ENCODE measurements around the gene SYTL3.

Gene SYTL3

DNA sequence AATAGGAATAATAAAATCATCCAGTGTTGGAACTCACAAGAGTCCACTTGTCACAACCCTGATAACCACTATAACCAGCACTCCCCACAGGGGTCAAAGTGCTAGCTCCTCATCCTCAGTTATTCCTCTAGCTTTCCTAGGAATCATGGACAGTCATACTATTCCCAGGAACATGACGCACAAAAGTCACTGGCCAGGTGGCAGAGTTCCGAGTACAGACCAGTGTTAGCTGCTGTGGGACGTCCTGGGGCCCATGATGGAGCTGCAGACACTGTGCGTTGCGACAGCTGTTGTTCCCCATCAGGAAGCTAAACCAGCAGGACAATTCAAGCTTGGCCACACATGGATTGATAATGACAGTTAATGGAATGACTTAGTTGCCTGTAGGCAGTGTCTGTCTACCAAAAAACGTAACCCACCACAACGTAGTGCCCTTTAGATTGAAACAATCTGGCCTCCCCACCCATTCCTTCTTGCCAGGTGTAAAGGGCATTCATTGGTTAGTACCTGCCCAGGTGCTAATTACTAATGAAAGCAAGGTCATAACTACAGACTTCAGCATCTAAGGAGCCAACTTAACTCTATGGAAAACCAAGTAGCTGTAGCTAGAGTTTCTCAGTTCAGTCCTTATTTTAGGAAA is 151.9 kb downstream of the SYTL3 start:
- DNase-seq, result no peak

DNA sequence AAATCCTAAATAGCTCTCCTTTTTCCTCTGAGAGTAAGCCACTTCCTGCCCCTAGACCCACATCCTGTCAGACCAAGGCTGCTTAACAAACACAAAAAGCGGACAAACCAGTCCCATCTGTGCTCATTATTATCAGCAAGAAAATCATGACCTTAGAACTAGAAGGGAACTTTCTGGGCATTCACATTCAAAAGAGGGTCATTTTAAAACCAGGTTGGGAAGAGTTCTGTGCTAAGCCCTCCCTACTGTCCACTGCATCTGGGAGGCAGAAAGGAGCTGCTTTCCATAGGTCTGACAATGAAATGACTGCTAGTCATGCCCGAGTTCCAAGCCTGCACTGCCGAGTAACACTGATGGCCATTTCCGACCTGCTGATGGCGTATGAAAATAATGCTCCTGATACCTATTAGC is 153.9 kb downstream of the SYTL3 start:
- DNase-seq, result peak; percentile 32

DNA sequence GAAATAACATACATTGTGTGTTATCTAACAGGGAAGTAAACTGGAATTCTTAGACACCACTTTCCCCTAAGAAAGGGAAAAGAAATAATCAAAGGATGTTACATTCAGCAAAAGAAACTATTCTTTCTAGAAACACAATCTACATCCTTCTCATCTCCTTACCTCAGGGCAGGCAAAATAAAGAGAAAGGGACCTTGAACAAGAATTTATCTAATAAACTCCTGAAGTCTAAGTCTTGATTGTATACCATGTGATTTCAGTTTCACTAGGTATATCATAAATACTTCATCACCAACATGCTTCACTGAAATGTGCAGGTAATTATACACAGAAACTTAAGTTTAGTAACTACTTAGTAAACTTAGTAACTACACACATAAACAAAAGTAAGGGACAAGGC is 154.4 kb downstream of the SYTL3 start:
- DNase-seq, result no peak

DNA sequence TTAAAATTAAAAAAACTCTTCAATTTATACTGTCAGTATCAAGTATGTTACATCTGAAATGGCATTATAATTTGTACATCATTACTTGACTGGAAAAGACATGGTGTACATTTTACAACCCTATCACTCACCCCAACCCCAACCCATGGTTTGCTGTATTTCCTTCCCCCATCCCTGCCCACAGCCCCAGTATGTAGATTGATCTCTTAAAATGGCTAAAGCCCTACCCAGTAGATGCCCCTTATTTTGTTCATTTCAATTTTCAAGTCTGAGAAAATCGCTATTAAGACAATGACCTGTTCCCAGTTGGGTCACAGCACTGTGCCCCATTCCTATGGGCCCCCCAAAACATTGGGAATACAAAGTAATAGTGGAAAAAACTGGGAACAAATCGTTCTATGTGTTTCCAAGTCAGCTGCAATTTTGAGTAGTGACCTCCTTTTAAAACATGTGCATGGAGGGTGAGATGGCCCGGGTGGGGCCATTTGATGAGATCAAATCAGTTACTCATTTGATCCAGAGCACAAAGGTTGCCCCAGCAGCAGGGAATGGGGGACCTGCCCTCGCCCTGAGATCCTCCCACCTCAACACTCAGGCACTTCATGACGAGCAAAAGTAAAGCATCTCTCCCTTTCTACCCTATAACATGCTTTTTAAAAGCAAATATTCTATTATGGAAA is 156.0 kb downstream of the SYTL3 start:
- DNase-seq, result no peak

DNA sequence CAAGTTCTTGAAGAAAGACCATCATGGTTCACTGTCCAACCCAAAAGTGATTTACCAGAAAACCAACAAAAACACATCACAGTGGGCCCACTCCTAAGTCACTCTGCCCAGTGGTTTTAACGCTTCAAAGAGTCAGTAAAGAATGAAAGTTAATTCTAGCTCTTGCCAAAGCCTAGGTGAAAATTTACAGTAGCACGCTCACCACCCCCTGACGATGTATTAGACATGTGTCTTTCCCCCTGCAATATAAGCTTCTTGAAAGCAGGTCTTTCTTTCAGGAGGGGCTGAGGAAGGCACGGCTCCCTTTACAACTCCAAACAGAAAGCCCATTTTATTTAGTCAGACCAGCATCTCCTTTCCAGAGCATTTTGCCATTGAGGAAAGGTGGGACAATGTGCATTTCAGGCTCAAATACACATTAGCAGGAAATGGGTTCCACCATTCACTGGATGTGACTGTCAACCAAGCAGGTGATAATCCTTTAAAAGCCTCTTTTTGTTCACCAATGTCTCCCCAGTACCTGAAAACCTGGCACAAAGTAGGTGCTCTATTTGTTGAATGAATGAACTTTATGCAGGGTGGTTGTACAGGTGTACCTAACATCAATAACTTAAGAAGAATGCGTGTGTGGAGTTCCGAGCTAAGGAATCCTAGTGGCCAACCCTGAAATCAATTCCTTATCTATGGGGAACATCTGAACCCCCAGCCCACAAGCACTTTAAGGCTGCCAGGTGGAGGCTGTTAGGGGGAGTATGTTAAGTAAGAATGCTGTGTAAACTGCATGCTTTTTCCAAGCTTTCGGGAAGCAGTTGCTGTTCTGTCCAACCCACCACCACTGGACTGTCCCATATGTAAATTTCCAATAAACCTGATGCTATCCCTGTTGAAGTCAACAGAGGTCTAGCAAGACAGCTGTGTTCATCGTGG is 157.9 kb downstream of the SYTL3 start:
- DNase-seq, result no peak

DNA sequence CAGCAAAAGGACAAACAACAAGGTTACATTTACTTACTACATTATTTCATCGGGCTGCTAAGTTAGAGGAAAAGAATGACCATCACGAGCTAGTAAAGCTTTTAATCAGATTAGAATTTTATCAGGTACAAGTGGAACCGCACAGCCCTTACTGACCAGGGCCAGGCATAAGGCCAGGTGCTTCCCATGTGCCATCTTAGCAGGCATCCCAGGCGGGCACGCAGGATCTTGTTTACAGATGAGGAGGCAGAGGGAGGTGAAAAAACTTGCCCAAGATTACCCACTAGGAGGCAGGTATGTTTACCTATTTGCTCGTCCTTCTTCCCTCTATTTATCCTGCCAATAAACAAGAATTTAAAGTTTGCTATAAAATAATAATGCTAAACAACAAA is 158.6 kb downstream of the SYTL3 start:
- no peak for DNase-seq

DNA sequence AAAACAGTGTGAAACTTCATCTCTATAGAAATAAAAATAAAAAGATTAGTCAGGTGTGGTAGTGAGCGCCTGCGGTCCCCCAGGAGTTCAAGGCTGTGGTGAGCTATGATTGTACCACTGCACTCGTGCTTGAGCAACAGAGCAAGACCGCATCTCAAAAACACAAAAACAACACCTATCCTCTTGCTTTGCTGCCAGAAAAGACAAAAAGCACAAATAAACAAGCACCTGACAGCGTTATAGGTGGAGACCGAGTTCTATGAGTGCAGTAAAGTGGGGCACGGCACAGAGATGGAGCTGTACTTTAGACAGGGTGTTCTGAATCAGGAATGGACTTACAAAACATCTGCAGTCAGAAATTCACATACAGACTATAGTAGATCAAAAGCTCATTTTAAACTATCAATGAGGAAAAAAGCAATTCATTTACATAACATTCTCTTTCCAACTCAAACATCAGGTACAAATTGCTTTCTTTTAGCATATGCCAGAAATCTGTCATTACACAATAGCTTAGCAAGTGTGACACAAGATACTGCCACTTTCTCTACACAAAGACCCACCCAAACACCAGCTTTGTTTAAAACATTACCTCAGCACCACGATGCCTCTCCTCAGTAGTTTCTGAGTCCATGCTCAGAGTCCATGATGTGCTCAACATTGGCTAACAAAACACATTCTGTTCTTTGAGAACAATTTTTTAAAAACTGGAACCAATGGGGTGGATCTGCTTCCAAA is 159.3 kb downstream of the SYTL3 start:
- peak; percentile 18 for DNase-seq

DNA sequence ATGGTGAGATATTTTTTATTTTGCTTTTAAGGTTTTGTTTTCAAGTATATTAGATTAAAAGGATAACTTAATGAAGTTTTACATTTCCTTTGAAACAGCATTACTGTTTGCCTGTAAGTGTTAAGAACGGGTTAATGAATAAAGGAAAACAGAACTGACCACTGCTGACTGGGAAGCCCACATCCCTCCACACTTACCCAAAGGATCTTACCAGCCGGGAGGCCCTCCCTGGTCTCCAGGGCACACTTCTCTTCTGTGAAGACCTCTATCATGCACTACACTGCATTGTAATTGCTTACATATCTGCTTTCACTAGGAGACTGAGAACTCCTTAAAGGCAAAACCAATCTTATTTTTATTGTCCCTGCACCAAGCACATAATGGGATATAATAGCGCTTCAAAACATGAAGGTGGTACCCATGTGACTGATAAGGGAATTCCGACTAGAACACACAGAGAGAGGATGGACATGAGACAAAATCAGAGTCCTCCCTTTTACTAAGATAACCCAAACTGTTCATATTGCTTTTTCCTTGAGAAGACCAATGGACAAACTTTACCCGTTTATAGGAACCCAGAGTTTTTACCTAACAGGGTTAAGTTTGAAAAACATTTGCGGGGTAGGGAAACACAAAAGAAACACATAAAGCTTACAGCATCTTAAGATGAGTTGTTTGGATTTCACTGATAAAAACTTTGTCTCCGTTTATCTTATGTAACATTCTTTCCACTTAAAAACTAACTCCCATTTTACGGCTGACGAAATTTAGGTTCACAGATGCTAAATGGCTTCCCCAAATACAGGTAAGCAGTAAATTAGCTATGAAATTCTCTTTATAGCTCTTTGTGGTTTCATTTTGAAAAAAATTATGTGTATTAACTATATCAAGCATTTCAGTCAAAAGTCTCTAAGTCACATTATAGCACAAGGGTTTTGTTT is 160.6 kb downstream of the SYTL3 start:
- DNase-seq, result no peak

DNA sequence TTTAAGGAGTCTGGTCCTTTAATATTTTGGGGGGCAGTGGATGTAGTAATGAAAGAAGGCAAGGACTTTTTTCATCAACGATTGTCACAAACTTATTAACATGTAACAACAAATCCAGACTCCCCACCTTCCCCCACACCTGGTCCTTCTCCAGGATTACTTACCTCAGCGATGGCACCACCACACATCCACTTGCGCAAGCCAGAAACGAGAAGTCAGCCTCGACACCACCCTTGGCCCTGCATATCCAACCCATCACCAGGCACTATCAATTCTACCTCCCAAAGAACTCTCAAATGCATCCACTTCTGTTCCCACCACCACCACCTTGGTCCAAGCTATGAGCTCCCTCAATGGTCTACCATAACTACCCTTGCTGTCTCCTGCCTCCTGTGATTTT is 162.8 kb downstream of the SYTL3 start:
- DNase-seq, result no peak

DNA sequence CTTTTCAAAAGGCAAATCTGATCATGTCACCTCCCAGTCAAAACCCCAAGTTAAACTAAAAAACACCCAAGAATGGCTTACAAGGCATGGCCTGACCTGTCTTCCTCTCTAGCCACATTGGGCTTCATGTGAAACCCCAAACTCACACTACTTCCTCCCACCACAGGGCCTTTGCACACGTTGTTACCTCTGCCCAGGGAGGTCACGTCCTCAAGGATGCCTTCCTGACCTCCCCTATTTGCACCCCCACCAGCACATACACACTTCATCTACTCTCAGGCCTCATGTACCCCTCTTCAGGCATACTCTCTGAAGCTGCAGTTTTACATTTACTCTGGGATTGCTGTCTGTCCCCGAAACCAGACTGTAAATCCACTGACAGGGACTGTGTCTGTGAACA is 163.2 kb downstream of the SYTL3 start:
- DNase-seq, result no peak
